IMR-90 (cell line): Measurements from ENCODE around the gene SGK1. TPM values are rescaled to one million over a fixed set of nuclear protein-coding genes. Genes with fewer than 3 reads are reported as not detected.

Experiments used
- ATAC-seq: fragments of 200-7000 bp; cut with Tn5 transposase; 2 replicates; pipeline ENCODE4 v1.9.1; 2020; ENCODE audit warnings: low read depth, mild to moderate bottlenecking, moderate library complexity
- BruUV-seq: library from RNA; stranded (reverse); fragments of 400-500 nt; replicated peaks from 2 replicates; lab custom pipeline; 2021; lab: Mats Ljungman, UMichigan
- CTCF ChIA-PET: fragments of 300-600 bp; formaldehyde crosslinking; extraction: SDS; loops from one replicate; lab custom pipeline; 2021; ENCODE audit warnings: antibody characterized with exemption; lab: Yijun Ruan, JAX
- POLR2A ChIA-PET: fragments of 300-600 bp; sonication (Branson Sonifier 250); formaldehyde crosslinking; loops from one replicate; lab custom pipeline; 2022; ENCODE audit warnings: antibody characterized with exemption; ENCODE audit not compliant: unreplicated experiment; lab: Charles Lee
- DNase-seq: peaks from one replicate; pipeline ENCODE4 v3.0.0; 2013
- H2AFZ ChIP-seq: replicated peaks from 2 replicates; pipeline ENCODE3; 2013; ENCODE audit warnings: low read length, mild to moderate bottlenecking; ENCODE audit not compliant: poor library complexity
- H2AK5ac ChIP-seq: 2 replicates; pipeline ENCODE4 v1.6.1; 2013; ENCODE audit warnings: low read depth, low read length, inconsistent platforms
- H2AK9ac ChIP-seq: replicated peaks from 2 replicates; pipeline ENCODE3; 2013; ENCODE audit warnings: mild to moderate bottlenecking, low read depth, low read length, moderate library complexity; ENCODE audit not compliant: poor library complexity
- H2BK120ac ChIP-seq: 2 replicates; pipeline ENCODE4 v1.6.1; 2013; ENCODE audit warnings: low read depth, low read length, inconsistent platforms
- H2BK15ac ChIP-seq: 3 replicates; pipeline ENCODE4 v1.6.1; 2013; ENCODE audit warnings: low read depth, low read length, inconsistent platforms
- H2BK20ac ChIP-seq: 2 replicates; pipeline ENCODE4 v1.6.1; 2013; ENCODE audit warnings: low read depth, mild to moderate bottlenecking, inconsistent platforms, low read length, moderate library complexity
- H2BK5ac ChIP-seq: 2 replicates; pipeline ENCODE4 v1.6.1; 2013; ENCODE audit warnings: mild to moderate bottlenecking, low read depth, low read length, inconsistent platforms; ENCODE audit not compliant: poor library complexity, severe bottlenecking
- H3K14ac ChIP-seq: replicated peaks from 2 replicates; pipeline ENCODE4 v1.6.1; 2013; ENCODE audit warnings: low read depth, low read length, inconsistent platforms
- H3K18ac ChIP-seq: 2 replicates; pipeline ENCODE4 v1.6.1; 2013; ENCODE audit warnings: low read depth, low read length, control low read depth
- H3K23ac ChIP-seq: 2 replicates; pipeline ENCODE4 v1.6.1; 2013; ENCODE audit warnings: low read depth, low read length, inconsistent platforms
- H3K27ac ChIP-seq: 2 replicates; pipeline ENCODE4 v1.5.1; 2013; ENCODE audit warnings: mild to moderate bottlenecking, control low read depth, low read length; ENCODE audit not compliant: insufficient read depth
- H3K27me3 ChIP-seq: 2 replicates; pipeline ENCODE4 v1.6.1; 2013; ENCODE audit warnings: low read length; ENCODE audit not compliant: control insufficient read depth, insufficient read depth
- H3K36me3 ChIP-seq: 2 replicates; pipeline ENCODE4 v1.6.1; 2013; ENCODE audit warnings: low read length, mixed read lengths; ENCODE audit not compliant: control insufficient read depth, insufficient read depth
- H3K4ac ChIP-seq: 2 replicates; pipeline ENCODE4 v1.6.1; 2013; ENCODE audit warnings: low read depth, low read length, inconsistent platforms
- H3K4me1 ChIP-seq: 2 replicates; pipeline ENCODE4 v1.6.1; 2013; ENCODE audit warnings: low read length, mixed read lengths; ENCODE audit not compliant: control insufficient read depth, insufficient read depth
- H3K4me2 ChIP-seq: 2 replicates; pipeline ENCODE4 v1.6.1; 2013; ENCODE audit warnings: low read depth, mild to moderate bottlenecking, control low read depth, low read length, moderate library complexity
- H3K4me3 ChIP-seq: 2 replicates; pipeline ENCODE4 v1.5.1; 2013; ENCODE audit warnings: low read depth, mild to moderate bottlenecking, control low read depth, low read length, moderate library complexity; ENCODE audit not compliant: insufficient read depth
- H3K56ac ChIP-seq: 2 replicates; pipeline ENCODE4 v1.6.1; 2013; ENCODE audit warnings: low read length, inconsistent platforms; ENCODE audit not compliant: insufficient read depth; ENCODE audit errors: extremely low read depth
- H3K79me1 ChIP-seq, 2 experiments: 2 replicates each; pipeline ENCODE4 v1.6.1; 2013; ENCODE audit warnings: low read length in 2 of 2, inconsistent platforms in 1 of 2, low read depth in 1 of 2
- H3K9ac ChIP-seq: 2 replicates; pipeline ENCODE4 v1.6.1; 2013; ENCODE audit warnings: low read depth, low read length, control low read depth
- H3K9me1 ChIP-seq: 2 replicates; pipeline ENCODE4 v1.6.1; 2013; ENCODE audit warnings: low read length, inconsistent platforms; ENCODE audit not compliant: insufficient read depth
- H3K9me3 ChIP-seq: 2 replicates; pipeline ENCODE4 v1.6.1; 2013; ENCODE audit warnings: low read length; ENCODE audit not compliant: control insufficient read depth, insufficient read depth
- H4K20me1 ChIP-seq: 2 replicates; pipeline ENCODE4 v1.6.1; 2013; ENCODE audit warnings: low read length, inconsistent platforms; ENCODE audit not compliant: insufficient read depth
- H4K5ac ChIP-seq: 2 replicates; pipeline ENCODE4 v1.6.1; 2013; ENCODE audit warnings: mild to moderate bottlenecking, low read depth, low read length, control low read depth
- H4K8ac ChIP-seq, 2 experiments: 2 replicates each; pipeline ENCODE4 v1.6.1; 2013; ENCODE audit warnings: low read depth in 2 of 2, low read length in 2 of 2, control low read depth in 1 of 2, inconsistent platforms in 1 of 2
- H4K91ac ChIP-seq: 2 replicates; pipeline ENCODE4 v1.6.1; 2013; ENCODE audit warnings: low read depth, low read length, inconsistent platforms; ENCODE audit not compliant: insufficient read depth
- BHLHE40 ChIP-seq: fragments of 150-350 bp; IDR thresholded peaks from 2 replicates; pipeline ENCODE4 v1.6.1; 2016; ENCODE audit warnings: mild to moderate bottlenecking, low read depth, low read length
- FOS ChIP-seq: fragments of 150-350 bp; IDR thresholded peaks from 2 replicates; pipeline ENCODE4 v1.6.1; 2016; ENCODE audit warnings: low read depth, low read length
- MAZ ChIP-seq: IDR thresholded peaks from 2 replicates; pipeline ENCODE4 v1.6.1; 2012; ENCODE audit warnings: low read depth, mild to moderate bottlenecking, low read length, improper control_type of control experiment, moderate library complexity, borderline replicate concordance
- RAD21 ChIP-seq: IDR thresholded peaks from 2 replicates; pipeline ENCODE4 v1.6.1; 2012; ENCODE audit warnings: low read length, improper control_type of control experiment
- WGBS, 2 experiments: methylation state at CpG; one replicate each; pipeline versions ENCODE4 v1.1.5 to v1.1.7; 2013; ENCODE audit warnings: missing lambda C conversion rate in 2 of 2; ENCODE audit not compliant: insufficient read length in 1 of 2; ENCODE audit errors: extremely low coverage in 2 of 2; 5-methylcytosine and 5-hydroxymethylcytosine counted together
- dilution Hi-C: fragments of 300-500 bp; cut with HindIII; formaldehyde crosslinking; loops from one replicate; pipeline ENCODE4 v1.14.3; 2018; ENCODE audit warnings: low sequenced_read_pairs; ENCODE audit not compliant: unreplicated experiment
- in situ Hi-C: fragments of 300-500 bp; cut with MboI; formaldehyde crosslinking; loops from 3 replicates; pipeline ENCODE4 v1.14.3; 2019; ENCODE audit warnings: low sequenced_read_pairs, inconsistent platforms, mixed read lengths
- intact Hi-C: fragments of 100-400 bp; cut with micrococcal nuclease; formaldehyde crosslinking; loops from 2 replicates; pipeline ENCODE4 v1.10.0; 2022
- polyA plus RNA-seq, 3 experiments: library from polyadenylated mRNA; depleted of rRNA; stranded (reverse); fragments of >200 nt; gene quantifications; 2 replicates each; pipeline ENCODE4 v1.2.3, GENCODE V29; 2012; ENCODE audit warnings: low replicate concordance in 1 of 3
- total RNA-seq: library from RNA; depleted of rRNA; stranded (reverse); fragments of >200 nt; gene quantifications from 2 replicates; pipeline ENCODE4 v1.2.3, GENCODE V29; 2012

Gene SGK1
- total and polyA plus RNA-seq, 2 of the 4 experiments (the other 2 are of a cell fraction) = 121 to 255 TPM

DNA sequence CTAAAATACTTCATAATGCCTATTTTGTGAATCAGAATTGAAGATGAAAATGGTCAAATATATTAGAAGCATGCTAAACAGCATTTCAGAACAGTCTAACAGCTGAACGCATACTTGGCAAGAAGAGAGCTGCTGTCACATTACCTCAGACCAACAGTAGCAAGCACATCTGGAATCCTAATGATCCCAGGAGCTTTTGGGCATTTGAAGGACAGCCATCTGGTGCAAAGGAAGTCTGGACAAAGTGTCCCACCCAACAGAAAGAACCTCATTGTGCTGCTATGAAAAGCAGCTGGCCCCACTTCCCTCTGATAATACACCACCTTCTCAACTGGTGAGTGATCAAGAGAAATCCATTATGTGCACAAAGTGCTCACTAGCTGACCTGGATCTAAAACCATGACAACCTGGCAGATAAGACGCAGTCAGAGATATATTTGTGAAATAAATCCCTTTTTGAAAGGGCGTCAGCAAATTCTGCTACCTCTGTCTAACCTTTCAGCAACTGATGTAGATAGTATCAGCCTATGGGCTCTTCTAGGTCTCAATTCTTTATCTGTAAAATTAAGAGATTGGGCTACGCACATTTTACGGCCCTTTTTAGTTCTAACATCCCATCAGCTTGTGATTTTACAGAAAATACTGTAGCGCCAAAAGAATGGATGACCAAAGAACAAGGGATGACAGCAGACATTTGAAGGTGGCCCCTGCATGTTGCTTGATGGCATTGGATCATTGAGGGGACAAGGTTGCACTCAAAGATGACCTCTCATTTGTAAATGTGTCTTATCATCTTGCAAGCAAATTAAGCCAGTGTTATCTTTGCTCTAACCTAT is 78.7 kb downstream of the SGK1 start:
- no peak for ATAC-seq
- Histone ChIP-seq H4K91ac (no peak overlapping the region), H3K27me3 (no peaks in the 10 kb centered on the region), H3K9ac (no peak overlapping the region), H3K9me1 (no peaks in the 10 kb centered on the region; the same call in 1 of the 2 replicates), H4K5ac (no peak overlapping the region), H2AK5ac (no peak overlapping the region; the same call in 1 of the 2 replicates), H3K79me1 (no peaks in the 10 kb centered on the region), H3K18ac (no peak overlapping the region), H3K36me3 (no peaks in the 10 kb centered on the region), H2BK15ac (no peak overlapping the region), H3K4me1 (peaks cover 5% of the 10 kb centered on the region; the same call in 1 of the 2 replicates), H2BK120ac (no peak overlapping the region), H3K4me2 (no peak overlapping the region), H3K4me3 (no peak overlapping the region), H3K14ac (no peak overlapping the region), H3K23ac (no peak overlapping the region), H2AFZ (no peak overlapping the region), H2AK9ac (no peak overlapping the region), H4K8ac (no peak overlapping the region), H3K56ac (no peak overlapping the region), H2BK20ac (no peak overlapping the region), H3K9me3 (no peaks in the 10 kb centered on the region), H3K4ac (no peak overlapping the region), H4K20me1 (no peaks in the 10 kb centered on the region), H3K27ac (no peak overlapping the region), H2BK5ac (no peak overlapping the region)
- intact Hi-C loops (no loop called here), dilution Hi-C loops (no loop called here), in situ Hi-C loops (no loop called here)
- no TSS peak for BruUV-seq
- no peak for TF ChIP-seq MAZ
- no peak for TF ChIP-seq FOS
- TF ChIP-seq RAD21 = no peak
- TF ChIP-seq BHLHE40 = no peak
- CTCF ChIA-PET = interaction anchor here (0.5 kb wide), 1 partner anchor 34 kb away, joined by 4 read pairs; no protein-coding TSS in a partner anchor
- no CpG with 5 or more reads among the region's 6 CpGs for WGBS, 2 experiments
- DNase-seq = no peak
- POLR2A ChIA-PET = no interaction called here
